SK-N-SH (cell line): ENCODE measurements around the gene NPAS3. TPM values are rescaled to one million over a fixed set of nuclear protein-coding genes. Genes with fewer than 3 reads are reported as not detected.

Source experiments
- CTCF ChIA-PET: fragments of 300-600, 350-600 bp; formaldehyde crosslinking; extraction: SDS; loops from one replicate; lab custom pipeline; 2021; lab: Yijun Ruan, JAX
- POLR2A ChIA-PET: fragments of 350-600 bp; sonication (Branson Sonifier 250); formaldehyde crosslinking; extraction: SDS; loops from one replicate; lab custom pipeline; 2020; ENCODE audit warnings: antibody characterized with exemption, inconsistent platforms; lab: Yijun Ruan, JAX
- DNase-seq: peaks from one replicate; pipeline ENCODE4 v3.0.0; 2012
- H2AFZ ChIP-seq: fragments of 200-600 bp; sonication (generic); 2 replicates; pipeline ENCODE4 v1.8.1; 2016; ENCODE audit warnings: antibody characterized with exemption, mild to moderate bottlenecking, low read depth
- H3F3A ChIP-seq: fragments of 200-600 bp; sonication (generic); replicated peaks from 2 replicates; pipeline ENCODE3; 2016; ENCODE audit warnings: antibody characterized with exemption, mild to moderate bottlenecking; ENCODE audit not compliant: insufficient read depth
- H3K27ac ChIP-seq, 2 experiments: fragments of 200-500 bp in 1 of 2; fragments of 200-600 bp in 1 of 2; sonication (Bioruptor generic) in 1 of 2; sonication (generic), shearing (Covaris generic) in 1 of 2; 2 replicates each; pipeline versions ENCODE4 v1.5.1 to v1.6.1; 2014 to 2016; ENCODE audit warnings: low read depth in 2 of 2, inconsistent platforms in 1 of 2, low read length in 1 of 2, mild to moderate bottlenecking in 1 of 2, mixed read lengths in 1 of 2
- H3K27me3 ChIP-seq: fragments of 200-600 bp; sonication (generic), shearing (Covaris generic); 2 replicates; pipeline ENCODE4 v1.6.1; 2016; ENCODE audit warnings: mixed run types; ENCODE audit not compliant: insufficient read depth
- H3K36me3 ChIP-seq, 2 experiments: fragments of 200-500 bp in 1 of 2; fragments of 200-600 bp in 1 of 2; sonication (Bioruptor generic) in 1 of 2; sonication (generic) in 1 of 2; replicated peaks in 1 of 2; 2 replicates each; pipeline versions ENCODE3 to v1.5.1; 2014 to 2016; ENCODE audit warnings: low read length in 1 of 2, mild to moderate bottlenecking in 1 of 2; ENCODE audit not compliant: insufficient read depth in 2 of 2, control insufficient read depth in 1 of 2
- H3K4me1 ChIP-seq, 2 experiments: fragments of 200-500 bp in 1 of 2; fragments of 200-600 bp in 1 of 2; sonication (Bioruptor generic) in 1 of 2; sonication (generic), shearing (Covaris generic) in 1 of 2; 2 replicates each; pipeline versions ENCODE4 v1.5.1 to v1.6.1; 2014 to 2016; ENCODE audit warnings: low read depth in 1 of 2, low read length in 1 of 2, mixed run types in 1 of 2; ENCODE audit not compliant: insufficient read depth in 2 of 2, control insufficient read depth in 1 of 2
- H3K4me2 ChIP-seq: fragments of 200-600 bp; sonication (generic), shearing (Covaris generic); 2 replicates; pipeline ENCODE4 v1.6.1; 2017; ENCODE audit warnings: mixed run types
- H3K4me3 ChIP-seq, 2 experiments: fragments of 200-500 bp in 1 of 2; fragments of 200-600 bp in 1 of 2; sonication (Bioruptor generic) in 1 of 2; sonication (generic), shearing (Covaris generic) in 1 of 2; 2 replicates each; pipeline versions ENCODE4 v1.5.1 to v1.8.1; 2014 to 2016; ENCODE audit warnings: low read depth in 2 of 2, inconsistent platforms in 1 of 2, low read length in 1 of 2, mild to moderate bottlenecking in 1 of 2, mixed read lengths in 1 of 2, moderate library complexity in 1 of 2
- H3K79me2 ChIP-seq: fragments of 200-600 bp; sonication (generic); 2 replicates; pipeline ENCODE4 v1.8.1; 2017; ENCODE audit warnings: mild to moderate bottlenecking; ENCODE audit not compliant: insufficient read depth
- H3K9ac ChIP-seq: fragments of 200-600 bp; sonication (generic); 2 replicates; pipeline ENCODE4 v1.6.1; 2017; ENCODE audit warnings: mixed run types
- H3K9me2 ChIP-seq: fragments of 200-600 bp; sonication (generic); 2 replicates; pipeline ENCODE4 v1.6.1; 2017; ENCODE audit warnings: mixed run types
- H3K9me3 ChIP-seq: fragments of 200-600 bp; sonication (generic); 2 replicates; pipeline ENCODE4 v1.6.1; 2017; ENCODE audit warnings: mixed run types, mild to moderate bottlenecking, moderate library complexity
- H4K20me1 ChIP-seq: fragments of 200-600 bp; sonication (generic); 2 replicates; pipeline ENCODE4 v1.6.1; 2017; ENCODE audit warnings: mild to moderate bottlenecking, mixed run types; ENCODE audit not compliant: insufficient read depth
- ELF1 ChIP-seq: IDR thresholded peaks from 2 replicates; pipeline ENCODE4 v1.4.0; 2012
- EP300 ChIP-seq, 2 experiments: IDR thresholded peaks; 2 replicates each; pipeline versions ENCODE4 v1.4.0 to v1.6.1; 2012; ENCODE audit warnings: borderline replicate concordance in 1 of 2, low read depth in 1 of 2, low read length in 1 of 2
- FOSL2 ChIP-seq: IDR thresholded peaks from 2 replicates; pipeline ENCODE4 v1.4.0; 2012; ENCODE audit warnings: low read depth, mild to moderate bottlenecking, moderate library complexity, borderline replicate concordance
- FOXJ3 ChIP-seq: sonication (generic); formaldehyde crosslinking; IDR thresholded peaks from 2 replicates; pipeline ENCODE4 v1.5.1; 2020; ENCODE audit warnings: mild to moderate bottlenecking, missing genetic modification reagents
- FOXM1 ChIP-seq: IDR thresholded peaks from 2 replicates; pipeline ENCODE4 v1.4.0; 2012; ENCODE audit warnings: low read depth, mild to moderate bottlenecking
- MXI1 ChIP-seq: IDR thresholded peaks from 2 replicates; pipeline ENCODE4 v1.6.1; 2012; ENCODE audit warnings: mild to moderate bottlenecking, low read depth, low read length, improper control_type of control experiment
- NFIC ChIP-seq: IDR thresholded peaks from 2 replicates; pipeline ENCODE4 v1.4.0; 2012; ENCODE audit warnings: borderline replicate concordance
- RAD21 ChIP-seq: IDR thresholded peaks from 2 replicates; pipeline ENCODE4 v1.6.1; 2012; ENCODE audit warnings: mild to moderate bottlenecking, low read length
- REST ChIP-seq: IDR thresholded peaks from 2 replicates; pipeline ENCODE4 v1.6.1; 2012; ENCODE audit warnings: mild to moderate bottlenecking, low read depth, low read length, moderate library complexity
- SMC3 ChIP-seq: IDR thresholded peaks from 2 replicates; pipeline ENCODE4 v1.6.1; 2012; ENCODE audit warnings: low read depth, low read length, improper control_type of control experiment
- TAF1 ChIP-seq: IDR thresholded peaks from 2 replicates; pipeline ENCODE4 v1.6.1; 2012; ENCODE audit warnings: low read depth, mild to moderate bottlenecking, low read length, moderate library complexity, borderline replicate concordance
- TCF12 ChIP-seq: IDR thresholded peaks from 2 replicates; pipeline ENCODE4 v1.4.0; 2012
- TEAD4 ChIP-seq: IDR thresholded peaks from 2 replicates; pipeline ENCODE4 v1.4.0; 2012; ENCODE audit warnings: mild to moderate bottlenecking, borderline replicate concordance; ENCODE audit not compliant: insufficient read depth
- WGBS: methylation state at CpG from one replicate; pipeline ENCODE4 v1.1.6; 2017; ENCODE audit warnings: low lambda C conversion rate; 5-methylcytosine and 5-hydroxymethylcytosine counted together
- polyA plus RNA-seq, 3 experiments: library from polyadenylated mRNA; depleted of rRNA; stranded (reverse); fragments of >200 nt; gene quantifications; 2 replicates each; pipeline ENCODE4 v1.2.3, GENCODE V29; 2012
- TF ChIP-seq, protein P1 (sequence below): IDR thresholded peaks from 2 replicates; pipeline ENCODE4; 2012
- TF ChIP-seq, protein P2 (sequence below): IDR thresholded peaks from 2 replicates; pipeline ENCODE4 v1.4.0; 2012; ENCODE audit warnings: low read depth, borderline replicate concordance

NPAS3 gene
- polyA plus RNA-seq, 1 of the 3 experiments (the other 2 are of a cell fraction): 4.3 TPM

GRCh38 chr14:33774161-33774560 is 835.5 kb downstream of the NPAS3 start:
- H3K4me3 ChIP-seq: no peak overlapping the region
- H3F3A ChIP-seq: no peaks in the 10 kb centered on the region
- H3K36me3 ChIP-seq: no peaks in the 10 kb centered on the region
- H3K9me3 ChIP-seq: no peaks in the 10 kb centered on the region
- H2AFZ ChIP-seq: no peak overlapping the region
- H3K9ac ChIP-seq: no peak overlapping the region
- 85% methylated on average over 11 of the region's 11 CpGs for WGBS
- no peak for DNase-seq
- ChIA-PET POLR2A (no interaction called here), CTCF (interaction anchor here (1.6 kb wide), 1 partner anchor 19 kb away, joined by 8 read pairs; no protein-coding TSS in a partner anchor)
- no peaks in the 10 kb centered on the region for H3K27me3 ChIP-seq
- peaks cover 0 to 24% of the 10 kb centered on the region in 2 experiments; a peak in 3 of 4 replicates for H3K4me1 ChIP-seq
- H3K79me2 ChIP-seq: no peaks in the 10 kb centered on the region
- H3K9me2 ChIP-seq: no peaks in the 10 kb centered on the region
- TF ChIP-seq SMC3 (no peak), REST (no peak), TCF12 (no peak), MXI1 (no peak), TEAD4 (no peak), FOXJ3 (CRISPR knock-in tag) (no peak), TAF1 (no peak), EP300 (IDR thresholded peaks at IDR 0.05; ENCODE audit: borderline replicate concordance in 1 of 2, low read depth in 1 of 2, low read length in 1 of 2) (no peak), ELF1 (no peak), FOXM1 (no peak), RAD21 (no peak), NFIC (no peak), FOSL2 (no peak)
- TF ChIP-seq, protein P1, sequence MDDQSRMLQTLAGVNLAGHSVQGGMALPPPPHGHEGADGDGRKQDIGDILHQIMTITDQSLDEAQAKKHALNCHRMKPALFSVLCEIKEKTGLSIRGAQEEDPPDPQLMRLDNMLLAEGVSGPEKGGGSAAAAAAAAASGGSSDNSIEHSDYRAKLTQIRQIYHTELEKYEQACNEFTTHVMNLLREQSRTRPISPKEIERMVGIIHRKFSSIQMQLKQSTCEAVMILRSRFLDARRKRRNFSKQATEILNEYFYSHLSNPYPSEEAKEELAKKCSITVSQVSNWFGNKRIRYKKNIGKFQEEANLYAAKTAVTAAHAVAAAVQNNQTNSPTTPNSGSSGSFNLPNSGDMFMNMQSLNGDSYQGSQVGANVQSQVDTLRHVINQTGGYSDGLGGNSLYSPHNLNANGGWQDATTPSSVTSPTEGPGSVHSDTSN: no peak
- TF ChIP-seq, protein P2, sequence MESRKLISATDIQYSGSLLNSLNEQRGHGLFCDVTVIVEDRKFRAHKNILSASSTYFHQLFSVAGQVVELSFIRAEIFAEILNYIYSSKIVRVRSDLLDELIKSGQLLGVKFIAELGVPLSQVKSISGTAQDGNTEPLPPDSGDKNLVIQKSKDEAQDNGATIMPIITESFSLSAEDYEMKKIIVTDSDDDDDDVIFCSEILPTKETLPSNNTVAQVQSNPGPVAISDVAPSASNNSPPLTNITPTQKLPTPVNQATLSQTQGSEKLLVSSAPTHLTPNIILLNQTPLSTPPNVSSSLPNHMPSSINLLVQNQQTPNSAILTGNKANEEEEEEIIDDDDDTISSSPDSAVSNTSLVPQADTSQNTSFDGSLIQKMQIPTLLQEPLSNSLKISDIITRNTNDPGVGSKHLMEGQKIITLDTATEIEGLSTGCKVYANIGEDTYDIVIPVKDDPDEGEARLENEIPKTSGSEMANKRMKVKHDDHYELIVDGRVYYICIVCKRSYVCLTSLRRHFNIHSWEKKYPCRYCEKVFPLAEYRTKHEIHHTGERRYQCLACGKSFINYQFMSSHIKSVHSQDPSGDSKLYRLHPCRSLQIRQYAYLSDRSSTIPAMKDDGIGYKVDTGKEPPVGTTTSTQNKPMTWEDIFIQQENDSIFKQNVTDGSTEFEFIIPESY: no peak
- TF ChIP-seq, all 33 proteins: peak for 0
- H3K27ac ChIP-seq: no peak overlapping the region
- H3K4me2 ChIP-seq: no peak overlapping the region
- no peaks in the 10 kb centered on the region for H4K20me1 ChIP-seq
